A673 (cell line): ENCODE data around the gene E2F7.

ENCODE experiments used
- EZH2 ChIP-seq: fragments of 200-600 bp; sonication (generic); IDR thresholded peaks from 2 replicates; pipeline ENCODE4 v1.6.1; 2017; ENCODE audit warnings: borderline replicate concordance, low read depth, mild to moderate bottlenecking, mixed read lengths, antibody characterized with exemption, low read length; ENCODE audit not compliant: poor library complexity, severe bottlenecking
- TF ChIP-seq, protein P1 (sequence below): fragments of 300-800, 200-600 bp; sonication (generic); conservative IDR thresholded peaks from 2 replicates; pipeline ENCODE4 v1.5.1; 2017; ENCODE audit warnings: low read depth, mild to moderate bottlenecking, antibody characterized with exemption, low read length, moderate library complexity, mixed read lengths

- TF ChIP-seq, protein P1, sequence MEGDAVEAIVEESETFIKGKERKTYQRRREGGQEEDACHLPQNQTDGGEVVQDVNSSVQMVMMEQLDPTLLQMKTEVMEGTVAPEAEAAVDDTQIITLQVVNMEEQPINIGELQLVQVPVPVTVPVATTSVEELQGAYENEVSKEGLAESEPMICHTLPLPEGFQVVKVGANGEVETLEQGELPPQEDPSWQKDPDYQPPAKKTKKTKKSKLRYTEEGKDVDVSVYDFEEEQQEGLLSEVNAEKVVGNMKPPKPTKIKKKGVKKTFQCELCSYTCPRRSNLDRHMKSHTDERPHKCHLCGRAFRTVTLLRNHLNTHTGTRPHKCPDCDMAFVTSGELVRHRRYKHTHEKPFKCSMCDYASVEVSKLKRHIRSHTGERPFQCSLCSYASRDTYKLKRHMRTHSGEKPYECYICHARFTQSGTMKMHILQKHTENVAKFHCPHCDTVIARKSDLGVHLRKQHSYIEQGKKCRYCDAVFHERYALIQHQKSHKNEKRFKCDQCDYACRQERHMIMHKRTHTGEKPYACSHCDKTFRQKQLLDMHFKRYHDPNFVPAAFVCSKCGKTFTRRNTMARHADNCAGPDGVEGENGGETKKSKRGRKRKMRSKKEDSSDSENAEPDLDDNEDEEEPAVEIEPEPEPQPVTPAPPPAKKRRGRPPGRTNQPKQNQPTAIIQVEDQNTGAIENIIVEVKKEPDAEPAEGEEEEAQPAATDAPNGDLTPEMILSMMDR = no peak
- TF ChIP-seq EZH2 = no peak
These were observed 10.5 kb downstream of the E2F7 start for GRCh38 chr12:77054851-77055250.
